GM12878 (cell line): Measurements from ENCODE around the gene DNAJC4. TPM values are rescaled to one million over a fixed set of nuclear protein-coding genes. Genes with fewer than 3 reads are reported as not detected.

ENCODE experiments used
- ATAC-seq: fragments of 200-7000 bp; cut with Tn5 transposase; 3 replicates; pipeline ENCODE4 v1.9.1; 2020; ENCODE audit warnings: mild to moderate bottlenecking, moderate library complexity
- BruUV-seq: library from RNA; stranded (reverse); fragments of 400-500 nt; replicated peaks from 2 replicates; lab custom pipeline; 2021; lab: Mats Ljungman, UMichigan
- CTCF ChIA-PET: fragments of 300-600 bp; sonication (Branson Sonifier 250); formaldehyde crosslinking; extraction: SDS; loops from one replicate; lab custom pipeline; 2021; ENCODE audit warnings: inconsistent platforms; lab: Yijun Ruan, JAX
- POLR2A ChIA-PET: fragments of 350-600 bp; formaldehyde crosslinking; extraction: SDS; loops from one replicate; lab custom pipeline; 2021; ENCODE audit warnings: inconsistent platforms; lab: Charles Lee
- RAD21 ChIA-PET: fragments of 300-600 bp; sonication (Branson Sonifier 250); formaldehyde crosslinking; loops from one replicate; lab custom pipeline; 2023; ENCODE audit warnings: antibody characterized with exemption; ENCODE audit not compliant: unreplicated experiment; lab: Charles Lee
- SMC1A ChIA-PET: fragments of 300-600 bp; sonication (Branson Sonifier 250); formaldehyde crosslinking; loops from one replicate; lab custom pipeline; 2023; ENCODE audit not compliant: unreplicated experiment, uncharacterized antibody; lab: Charles Lee
- DNase-seq: peaks from one replicate; pipeline ENCODE4 v3.0.0-alpha.2; 2011; ENCODE audit warnings: low read depth, low spot score
- FAIRE-seq: peaks from 3 replicates; lab custom pipeline; 2011; peaks lifted over from hg19 to GRCh38; lab: Jason Lieb, UNC
- H2AFZ ChIP-seq: 2 replicates; pipeline ENCODE4 v1.6.0; 2011; ENCODE audit warnings: low read depth, low read length, control low read depth; ENCODE audit not compliant: control insufficient read depth
- H3K27ac ChIP-seq: 2 replicates; pipeline ENCODE4 v1.5.1; 2011; ENCODE audit warnings: control low read depth; ENCODE audit not compliant: control insufficient read depth, insufficient read depth
- H3K27me3 ChIP-seq, 2 experiments: replicated peaks in 1 of 2; 2 replicates each; pipeline versions ENCODE4 v1.6.0 to v1.6.1; 2011; ENCODE audit warnings: low read length in 1 of 2; ENCODE audit not compliant: control insufficient read depth in 2 of 2, insufficient read depth in 2 of 2
- H3K36me3 ChIP-seq, 2 experiments: 2 replicates each; pipeline ENCODE4 v1.5.1; 2011; ENCODE audit warnings: low read length in 1 of 2; ENCODE audit not compliant: control insufficient read depth in 2 of 2, insufficient read depth in 2 of 2
- H3K4me1 ChIP-seq: 2 replicates; pipeline ENCODE4 v1.6.1; 2011; ENCODE audit warnings: mild to moderate bottlenecking, low read length, moderate library complexity, mixed read lengths; ENCODE audit not compliant: control insufficient read depth, insufficient read depth
- H3K4me2 ChIP-seq: 2 replicates; pipeline ENCODE4 v1.6.0; 2011; ENCODE audit warnings: control low read depth; ENCODE audit not compliant: control insufficient read depth, insufficient read depth
- H3K4me3 ChIP-seq: fragments of 200-600 bp; sonication (generic); 2 replicates; pipeline ENCODE4 v1.5.1; 2016
- H3K79me2 ChIP-seq: 2 replicates; pipeline ENCODE4 v1.6.0; 2011; ENCODE audit warnings: low read length; ENCODE audit not compliant: control insufficient read depth, insufficient read depth
- H3K9ac ChIP-seq: 2 replicates; pipeline ENCODE4 v1.8.0; 2011; ENCODE audit warnings: low read length, control low read depth, mixed read lengths; ENCODE audit not compliant: control insufficient read depth, insufficient read depth
- H3K9me3 ChIP-seq: replicated peaks from 3 replicates; pipeline ENCODE4 v1.5.1; 2011; ENCODE audit warnings: mild to moderate bottlenecking, low read length; ENCODE audit not compliant: control insufficient read depth, insufficient read depth
- H4K20me1 ChIP-seq: 2 replicates; pipeline ENCODE4 v1.6.0; 2011; ENCODE audit not compliant: control insufficient read depth, insufficient read depth
- BCL3 ChIP-seq: IDR thresholded peaks from 2 replicates; pipeline ENCODE4 v1.6.1; 2011; ENCODE audit warnings: borderline replicate concordance, low read depth, mild to moderate bottlenecking, moderate library complexity, low read length; ENCODE audit not compliant: insufficient read depth, poor library complexity, severe bottlenecking
- ETV6 ChIP-seq, 2 experiments: fragments of 450-650 bp in 1 of 2; IDR thresholded peaks in 1 of 2; conservative IDR thresholded peaks in 1 of 2; 2 replicates each; pipeline ENCODE4 v1.6.1; 2014; ENCODE audit warnings: antibody characterized with exemption in 1 of 2, borderline replicate concordance in 1 of 2, low read depth in 1 of 2, mild to moderate bottlenecking in 1 of 2, moderate library complexity in 1 of 2
- EZH2 ChIP-seq: IDR thresholded peaks from 2 replicates; pipeline ENCODE4 v1.6.1; 2012; ENCODE audit warnings: low read depth, mild to moderate bottlenecking, control low read depth, inconsistent platforms, low read length, borderline replicate concordance; ENCODE audit not compliant: control insufficient read depth
- WGBS: methylation state at CpG from one replicate; pipeline ENCODE4 v1.1.6; 2016; ENCODE audit warnings: low lambda C conversion rate; ENCODE audit not compliant: insufficient replicate concordance, insufficient coverage; ENCODE audit errors: missing lambda C conversion rate; 5-methylcytosine and 5-hydroxymethylcytosine counted together
- in situ Hi-C: fragments of 300-500 bp; cut with MboI; formaldehyde crosslinking; loops from 9 replicates; pipeline ENCODE4 v1.14.3; 2018; ENCODE audit warnings: mixed read lengths
- intact Hi-C: fragments of 100-400 bp; cut with micrococcal nuclease; formaldehyde crosslinking; loops from one replicate; pipeline ENCODE4 v1.14.2; 2022; ENCODE audit not compliant: unreplicated experiment
- polyA plus RNA-seq, 11 experiments: library from polyadenylated mRNA; depleted of rRNA in 4 of 11; unstranded in 6 of 11; stranded (reverse) in 5 of 11; fragments of >200 nt; fragmentation: Nextera tagmentation in 4 of 11; fragmentation: Illumina TruSeq in 1 of 11; extraction: Ambion mirVana in 4 of 11; extraction: Trizol in 1 of 11; gene quantifications; 1 replicate in 1 of 11; 2 replicates in 10 of 11; pipeline versions ENCODE4 v1.2.1 to v1.2.3, GENCODE V29; 2011 to 2016; ENCODE audit warnings: inconsistent platforms in 2 of 11, missing spikeins in 2 of 11, low read depth in 1 of 11
- total RNA-seq, 4 experiments: library from RNA; depleted of rRNA in 3 of 4; stranded (reverse); fragments of >200 nt in 3 of 4; fragmentation: Illumina TruSeq in 1 of 4; extraction: Trizol in 1 of 4; gene quantifications; 2 replicates each; pipeline versions ENCODE4 v1.2.1 to v1.2.3, GENCODE V29; 2013 to 2021

Gene DNAJC4
- total and polyA plus RNA-seq, 10 of the 15 experiments (the other 5 are each of a cell fraction or from before 2014, with no cell fraction given), result 3.7 to 64.9 (median 30.1) TPM

GRCh38 chr11:64278576-64279190 lies 48.3 kb downstream of the DNAJC4 start:
- H3K4me3 ChIP-seq, result no peak overlapping the region
- 83% methylated on average over 8 of the region's 8 CpGs for WGBS
- no peaks in the 10 kb centered on the region; the same call in 1 of the 2 replicates for H4K20me1 ChIP-seq
- FAIRE-seq (no peak), ATAC-seq (no peak; the same call in 2 of the 3 replicates)
- H3K27me3 ChIP-seq, result no peaks in the 10 kb centered on the region
- no peak overlapping the region for H2AFZ ChIP-seq
- H3K9ac ChIP-seq, result no peak overlapping the region
- ChIA-PET POLR2A (interaction anchor here (0.6 to 0.7 kb wide), 2 partner anchors 38 to 1056 kb away, joined by 3 to 6 read pairs; partner anchors contain the start of gene FKBP2), RAD21 (no interaction called here), CTCF (interaction anchor here (0.6 to 3.5 kb wide), 4 partner anchors 22 to 177 kb away, joined by 3 to 10 read pairs (median 4); no protein-coding TSS in a partner anchor)
- no peak overlapping the region for H3K4me2 ChIP-seq
- H3K36me3 ChIP-seq, result peaks cover 0 to 3% of the 10 kb centered on the region in 2 experiments; a peak in 1 of 4 replicates
- intact Hi-C loops, result no loop called here
- no peaks in the 10 kb centered on the region for H3K4me1 ChIP-seq
- H3K9me3 ChIP-seq, result no peaks in the 10 kb centered on the region
- peaks cover 3% of the 10 kb centered on the region; the same call in 1 of the 2 replicates for H3K79me2 ChIP-seq
- TF ChIP-seq ETV6 (conservative IDR thresholded peaks at IDR 0.05 in 1 of 2, IDR thresholded peaks at IDR 0.05 in 1 of 2; ENCODE audit: borderline replicate concordance in 1 of 2, low read depth in 1 of 2), result no peak
- no peak for TF ChIP-seq EZH2
- TF ChIP-seq BCL3, result no peak
- TF ChIP-seq, all 136 proteins: peak for 0
- in situ Hi-C loops, result no loop called here
- no peak for DNase-seq
- no peak overlapping the region for H3K27ac ChIP-seq
- TSS peak; percentile 33 for BruUV-seq
- SMC1A ChIA-PET, result interaction anchor here (0.6 to 1.8 kb wide), 3 partner anchors 9 to 432 kb away, joined by 3 to 7 read pairs (median 3); no protein-coding TSS in a partner anchor
